GM12878 (cell line): Measurements from ENCODE around the gene INPP4B. TPM values are rescaled to one million over a fixed set of nuclear protein-coding genes. Genes with fewer than 3 reads are reported as not detected.

Experiments
- ATAC-seq: fragments of 200-7000 bp; cut with Tn5 transposase; 3 replicates; pipeline ENCODE4 v1.9.1; 2020; ENCODE audit warnings: mild to moderate bottlenecking, moderate library complexity
- BruUV-seq: library from RNA; stranded (reverse); fragments of 400-500 nt; replicated peaks from 2 replicates; lab custom pipeline; 2021; lab: Mats Ljungman, UMichigan
- CTCF ChIA-PET: fragments of 300-600 bp; sonication (Branson Sonifier 250); formaldehyde crosslinking; extraction: SDS; loops from one replicate; lab custom pipeline; 2021; ENCODE audit warnings: inconsistent platforms; lab: Yijun Ruan, JAX
- POLR2A ChIA-PET: fragments of 350-600 bp; formaldehyde crosslinking; extraction: SDS; loops from one replicate; lab custom pipeline; 2021; ENCODE audit warnings: inconsistent platforms; lab: Charles Lee
- RAD21 ChIA-PET: fragments of 300-600 bp; sonication (Branson Sonifier 250); formaldehyde crosslinking; loops from one replicate; lab custom pipeline; 2023; ENCODE audit warnings: antibody characterized with exemption; ENCODE audit not compliant: unreplicated experiment; lab: Charles Lee
- SMC1A ChIA-PET: fragments of 300-600 bp; sonication (Branson Sonifier 250); formaldehyde crosslinking; loops from one replicate; lab custom pipeline; 2023; ENCODE audit not compliant: unreplicated experiment, uncharacterized antibody; lab: Charles Lee
- DNase-seq: peaks from one replicate; pipeline ENCODE4 v3.0.0-alpha.2; 2011; ENCODE audit warnings: low read depth, low spot score
- FAIRE-seq: peaks from 3 replicates; lab custom pipeline; 2011; peaks lifted over from hg19 to GRCh38; lab: Jason Lieb, UNC
- H2AFZ ChIP-seq: 2 replicates; pipeline ENCODE4 v1.6.0; 2011; ENCODE audit warnings: low read depth, low read length, control low read depth; ENCODE audit not compliant: control insufficient read depth
- H3K27ac ChIP-seq: 2 replicates; pipeline ENCODE4 v1.5.1; 2011; ENCODE audit warnings: control low read depth; ENCODE audit not compliant: control insufficient read depth, insufficient read depth
- H3K27me3 ChIP-seq, 2 experiments: replicated peaks in 1 of 2; 2 replicates each; pipeline versions ENCODE4 v1.6.0 to v1.6.1; 2011; ENCODE audit warnings: low read length in 1 of 2; ENCODE audit not compliant: control insufficient read depth in 2 of 2, insufficient read depth in 2 of 2
- H3K36me3 ChIP-seq, 2 experiments: 2 replicates each; pipeline ENCODE4 v1.5.1; 2011; ENCODE audit warnings: low read length in 1 of 2; ENCODE audit not compliant: control insufficient read depth in 2 of 2, insufficient read depth in 2 of 2
- H3K4me1 ChIP-seq: 2 replicates; pipeline ENCODE4 v1.6.1; 2011; ENCODE audit warnings: mild to moderate bottlenecking, low read length, moderate library complexity, mixed read lengths; ENCODE audit not compliant: control insufficient read depth, insufficient read depth
- H3K4me2 ChIP-seq: 2 replicates; pipeline ENCODE4 v1.6.0; 2011; ENCODE audit warnings: control low read depth; ENCODE audit not compliant: control insufficient read depth, insufficient read depth
- H3K4me3 ChIP-seq: fragments of 200-600 bp; sonication (generic); 2 replicates; pipeline ENCODE4 v1.5.1; 2016
- H3K79me2 ChIP-seq: 2 replicates; pipeline ENCODE4 v1.6.0; 2011; ENCODE audit warnings: low read length; ENCODE audit not compliant: control insufficient read depth, insufficient read depth
- H3K9ac ChIP-seq: 2 replicates; pipeline ENCODE4 v1.8.0; 2011; ENCODE audit warnings: low read length, control low read depth, mixed read lengths; ENCODE audit not compliant: control insufficient read depth, insufficient read depth
- H3K9me3 ChIP-seq: replicated peaks from 3 replicates; pipeline ENCODE4 v1.5.1; 2011; ENCODE audit warnings: mild to moderate bottlenecking, low read length; ENCODE audit not compliant: control insufficient read depth, insufficient read depth
- H4K20me1 ChIP-seq: 2 replicates; pipeline ENCODE4 v1.6.0; 2011; ENCODE audit not compliant: control insufficient read depth, insufficient read depth
- ATF3 ChIP-seq: IDR thresholded peaks from 2 replicates; pipeline ENCODE4 v1.6.1; 2011; ENCODE audit warnings: low read depth, mild to moderate bottlenecking, low read length, moderate library complexity, borderline replicate concordance; ENCODE audit errors: extremely low read depth
- BHLHE40 ChIP-seq, 2 experiments: fragments of 450-650 bp in 1 of 2; IDR thresholded peaks; 2 replicates each; pipeline ENCODE4 v1.6.1; 2011 to 2017; ENCODE audit warnings: low read depth in 2 of 2, borderline replicate concordance in 1 of 2, improper control_type of control experiment in 1 of 2, low read length in 1 of 2, mild to moderate bottlenecking in 1 of 2
- HCFC1 ChIP-seq: fragments of 150-350 bp; IDR thresholded peaks from 2 replicates; pipeline ENCODE4 v1.6.1; 2014; ENCODE audit warnings: low read length
- IKZF1 ChIP-seq: fragments of 450-650 bp; conservative IDR thresholded peaks from 2 replicates; pipeline ENCODE4 v1.6.1; 2017; ENCODE audit warnings: antibody characterized with exemption, mild to moderate bottlenecking
- IRF5 ChIP-seq: fragments of 450-650 bp; IDR thresholded peaks from 2 replicates; pipeline ENCODE4 v1.6.1; 2017; ENCODE audit warnings: borderline replicate concordance
- JUND ChIP-seq: IDR thresholded peaks from 2 replicates; pipeline ENCODE4 v1.6.1; 2012; ENCODE audit warnings: low read depth, mild to moderate bottlenecking, low read length, improper control_type of control experiment, moderate library complexity
- KDM1A ChIP-seq: fragments of 200-600 bp; sonication (generic); IDR thresholded peaks from 2 replicates; pipeline ENCODE4 v1.6.1; 2016; ENCODE audit warnings: borderline replicate concordance
- KLF5 ChIP-seq: fragments of 450-650 bp; IDR thresholded peaks from 2 replicates; pipeline ENCODE4 v1.6.1; 2014; ENCODE audit warnings: mild to moderate bottlenecking; ENCODE audit not compliant: partially characterized antibody
- NFXL1 ChIP-seq: fragments of 450-650 bp; IDR thresholded peaks from 2 replicates; pipeline ENCODE4 v1.6.1; 2017; ENCODE audit warnings: antibody characterized with exemption, mild to moderate bottlenecking, borderline replicate concordance
- SREBF2 ChIP-seq: IDR thresholded peaks from 2 replicates; pipeline ENCODE4 v1.6.1; 2012; ENCODE audit warnings: mild to moderate bottlenecking, low read length
- STAT3 ChIP-seq: IDR thresholded peaks from 2 replicates; pipeline ENCODE4 v1.6.1; 2011; ENCODE audit warnings: low read depth, low read length, improper control_type of control experiment
- USF1 ChIP-seq: IDR thresholded peaks from 2 replicates; pipeline ENCODE4 v1.6.1; 2011; ENCODE audit warnings: borderline replicate concordance, low read depth, mild to moderate bottlenecking, moderate library complexity, mixed read lengths, low read length; ENCODE audit not compliant: insufficient read depth; ENCODE audit errors: extremely low read length
- ZNF207 ChIP-seq: fragments of 450-650 bp; IDR thresholded peaks from 2 replicates; pipeline ENCODE4 v1.6.1; 2014; ENCODE audit warnings: antibody characterized with exemption, mild to moderate bottlenecking, borderline replicate concordance
- WGBS: methylation state at CpG from one replicate; pipeline ENCODE4 v1.1.6; 2016; ENCODE audit warnings: low lambda C conversion rate; ENCODE audit not compliant: insufficient replicate concordance, insufficient coverage; ENCODE audit errors: missing lambda C conversion rate; 5-methylcytosine and 5-hydroxymethylcytosine counted together
- in situ Hi-C: fragments of 300-500 bp; cut with MboI; formaldehyde crosslinking; loops from 9 replicates; pipeline ENCODE4 v1.14.3; 2018; ENCODE audit warnings: mixed read lengths
- intact Hi-C: fragments of 100-400 bp; cut with micrococcal nuclease; formaldehyde crosslinking; loops from one replicate; pipeline ENCODE4 v1.14.2; 2022; ENCODE audit not compliant: unreplicated experiment
- polyA plus RNA-seq, 11 experiments: library from polyadenylated mRNA; depleted of rRNA in 4 of 11; unstranded in 6 of 11; stranded (reverse) in 5 of 11; fragments of >200 nt; fragmentation: Nextera tagmentation in 4 of 11; fragmentation: Illumina TruSeq in 1 of 11; extraction: Ambion mirVana in 4 of 11; extraction: Trizol in 1 of 11; gene quantifications; 1 replicate in 1 of 11; 2 replicates in 10 of 11; pipeline versions ENCODE4 v1.2.1 to v1.2.3, GENCODE V29; 2011 to 2016; ENCODE audit warnings: inconsistent platforms in 2 of 11, missing spikeins in 2 of 11, low read depth in 1 of 11
- total RNA-seq, 4 experiments: library from RNA; depleted of rRNA in 3 of 4; stranded (reverse); fragments of >200 nt in 3 of 4; fragmentation: Illumina TruSeq in 1 of 4; extraction: Trizol in 1 of 4; gene quantifications; 2 replicates each; pipeline versions ENCODE4 v1.2.1 to v1.2.3, GENCODE V29; 2013 to 2021

Gene INPP4B
- total and polyA plus RNA-seq, 10 of the 15 experiments (the other 5 are each of a cell fraction or from before 2014, with no cell fraction given), result 0.53 to 11.2 (median 0.95) TPM

- no peak overlapping the region for H3K9ac ChIP-seq
- ChIA-PET RAD21 (interaction anchor here (0.9 to 9.6 kb wide), 9 partner anchors 33 to 160 kb away, joined by 3 to 60 read pairs (median 5); no protein-coding TSS in a partner anchor), SMC1A (interaction anchor here (0.7 to 8.1 kb wide), 15 partner anchors 9 to 166 kb away, joined by 3 to 86 read pairs (median 9); no protein-coding TSS in a partner anchor), POLR2A (interaction anchor here (0.7 to 2.0 kb wide), 4 partner anchors 9 to 165 kb away, joined by 3 to 8 read pairs (median 3); no protein-coding TSS in a partner anchor), CTCF (interaction anchor here (1.2 to 14.5 kb wide), 8 partner anchors 9 to 161 kb away, joined by 3 to 135 read pairs (median 8); no protein-coding TSS in a partner anchor)
- H3K4me3 ChIP-seq, result no peak overlapping the region
- no peak overlapping the region for H3K27ac ChIP-seq
- FAIRE-seq (no peak), ATAC-seq (no peak), DNase-seq (no peak)
- no peaks in the 10 kb centered on the region for H3K9me3 ChIP-seq
- no peaks in the 10 kb centered on the region for H3K79me2 ChIP-seq
- H2AFZ ChIP-seq, result no peak overlapping the region
- TF ChIP-seq SREBF2, result no peak
- no peak overlapping the region for H3K4me2 ChIP-seq
- no peaks in the 10 kb centered on the region for H4K20me1 ChIP-seq
- no peaks in the 10 kb centered on the region for H3K27me3 ChIP-seq
- in situ Hi-C loops (no loop called here), intact Hi-C loops (no loop called here)
- BruUV-seq, result no TSS peak
- no peaks in the 10 kb centered on the region for H3K36me3 ChIP-seq
- H3K4me1 ChIP-seq, result no peaks in the 10 kb centered on the region; the same call in 1 of the 2 replicates
- WGBS, result 27% methylated on average over 5 of the region's 5 CpGs
These were observed 438.1 kb downstream of the INPP4B start for GRCh38 chr4:142408003-142408441.

- Histone ChIP-seq H3K27ac (no peak overlapping the region), H2AFZ (no peak overlapping the region)
- no TSS peak for BruUV-seq
- no peak for TF ChIP-seq IKZF1
- no peak for TF ChIP-seq ATF3
- no peak for TF ChIP-seq USF1
- no peak for TF ChIP-seq ZNF207
- no peak for TF ChIP-seq STAT3
- TF ChIP-seq IRF5, result no peak
- TF ChIP-seq KDM1A, result no peak
- no peak for TF ChIP-seq BHLHE40 (IDR thresholded peaks at IDR 0.05; ENCODE audit: borderline replicate concordance in 1 of 2, low read depth in 2 of 2, low read length in 1 of 2)
- no peak for TF ChIP-seq NFXL1
- TF ChIP-seq HCFC1, result no peak
- TF ChIP-seq JUND, result no peak
- no peak for TF ChIP-seq KLF5
These were observed 438.5 kb downstream of the INPP4B start for GRCh38 chr4:142407596-142407995.

More at GRCh38 chr4:142407596-142407995, 438.5 kb downstream of the INPP4B start:
- ATAC-seq (no peak), DNase-seq (no peak), FAIRE-seq (no peak)
- 17% methylated on average over 2 of the region's 2 CpGs for WGBS
- H3K4me1 ChIP-seq, result no peaks in the 10 kb centered on the region; the same call in 1 of the 2 replicates
- no peaks in the 10 kb centered on the region for H4K20me1 ChIP-seq
- no peaks in the 10 kb centered on the region for H3K27me3 ChIP-seq
- H3K9ac ChIP-seq, result no peak overlapping the region
- H3K4me2 ChIP-seq, result no peak overlapping the region
- in situ Hi-C loops (no loop called here), intact Hi-C loops (no loop called here)
- H3K36me3 ChIP-seq, result no peaks in the 10 kb centered on the region
- no peaks in the 10 kb centered on the region for H3K79me2 ChIP-seq
- ChIA-PET POLR2A (interaction anchor here (0.5 to 5.2 kb wide), 8 partner anchors 9 to 1278 kb away, joined by 3 to 29 read pairs (median 3); no protein-coding TSS in a partner anchor), SMC1A (interaction anchor here (0.7 to 8.1 kb wide), 29 partner anchors 9 to 236 kb away, joined by 3 to 86 read pairs (median 7); no protein-coding TSS in a partner anchor), RAD21 (interaction anchor here (0.9 to 9.6 kb wide), 23 partner anchors 9 to 311 kb away, joined by 3 to 60 read pairs (median 8); no protein-coding TSS in a partner anchor), CTCF (interaction anchor here (0.9 to 14.5 kb wide), 14 partner anchors 10 to 161 kb away, joined by 3 to 135 read pairs (median 4); no protein-coding TSS in a partner anchor)
- no peaks in the 10 kb centered on the region for H3K9me3 ChIP-seq
- no peak overlapping the region for H3K4me3 ChIP-seq
